NCI-H146 (cell line): ENCODE measurements around the gene SYNE3.

Experiments
- DNase-seq: peaks from one replicate; lab custom pipeline; 2025; lab: John Stamatoyannopoulos, UW

Gene SYNE3

GRCh38 chr14:95474941-95475340 lies 41.5 kb downstream of the SYNE3 start:
- DNase-seq: no peak

- no peak for DNase-seq
These were observed 42.0 kb downstream of the SYNE3 start for GRCh38 chr14:95474486-95474885.

- DNase-seq: no peak
These were observed 43.6 kb downstream of the SYNE3 start for GRCh38 chr14:95472819-95473251.

GRCh38 chr14:95471476-95471875 lies 45.0 kb downstream of the SYNE3 start:
- DNase-seq: no peak

GRCh38 chr14:95471016-95471415 lies 45.4 kb downstream of the SYNE3 start:
- no peak for DNase-seq

- DNase-seq: no peak
These were observed 47.3 kb downstream of the SYNE3 start for GRCh38 chr14:95469134-95469481.

GRCh38 chr14:95468448-95469133 lies 47.9 kb downstream of the SYNE3 start:
- no peak for DNase-seq

- no peak for DNase-seq
These were observed 48.8 kb downstream of the SYNE3 start for GRCh38 chr14:95467657-95468056.

- no peak for DNase-seq
These were observed 49.2 kb downstream of the SYNE3 start for GRCh38 chr14:95467232-95467631.
